Motor neuron (in vitro differentiated cells): ENCODE measurements around the gene ENOX1. TPM values are rescaled to one million over a fixed set of nuclear protein-coding genes. Genes with fewer than 3 reads are reported as not detected.

Experiments used
- ATAC-seq, 8 experiments: fragments of 200-7000 bp; cut with Tn5 transposase; replicated peaks in 6 of 8; 2 replicates each; pipeline ENCODE4 v1.8.0; 2021; ENCODE audit warnings: mild to moderate bottlenecking in 8 of 8, moderate library complexity in 8 of 8
- H3K27ac ChIP-seq, 2 donors: fragments of 250-450 bp; sonication (Bioruptor Pico); 2 replicates each; pipeline ENCODE4 v1.9.0; 2021; ENCODE audit warnings: antibody characterized with exemption in 2 of 2, mild to moderate bottlenecking in 2 of 2, moderate library complexity in 1 of 2
- H3K4me1 ChIP-seq, 2 donors: fragments of 250-450 bp; sonication (Bioruptor Pico); replicated peaks in 1 of 2; 2 replicates each; pipeline ENCODE4 v1.6.1; 2021; ENCODE audit warnings: antibody characterized with exemption in 2 of 2, mild to moderate bottlenecking in 2 of 2, moderate library complexity in 1 of 2
- H3K4me3 ChIP-seq, 5 donors: fragments of 250-450 bp; sonication (Bioruptor Pico); 2 replicates each; pipeline ENCODE4 v1.9.0; 2021; ENCODE audit warnings: antibody characterized with exemption in 5 of 5, mild to moderate bottlenecking in 5 of 5, moderate library complexity in 4 of 5
- WGBS, 10 experiments: fragments of 450-650 bp; shearing (Covaris generic); methylation state at CpG; one replicate each; pipeline ENCODE4 v1.0.0; 2022; 5-methylcytosine and 5-hydroxymethylcytosine counted together
- in situ Hi-C, 9 experiments: fragments of 400-800 bp; cut with MboI; loops; one replicate each; pipeline ENCODE4 v1.15.0; 2021; ENCODE audit warnings: low sequenced_read_pairs in 9 of 9, low pct_unique_long_range_greater_than_20kb in 2 of 9; ENCODE audit not compliant: unreplicated experiment in 9 of 9
- total RNA-seq, 8 experiments: library from RNA; unstranded; fragments of 300-600 nt; gene quantifications; 2 replicates each; pipeline versions ENCODE4 v1.2.3 to v1.2.4, GENCODE V29; 2022

Gene ENOX1
- total RNA-seq, 8 experiments from 2014 or later: 5.6 to 19.0 (median 11.8) TPM

- no peak overlapping the region for H3K27ac ChIP-seq
- WGBS, 10 experiments: 0 to 100% (median 100%) methylated on average over 1 of the region's 1 CpG; no CpG with 5 or more reads in 3 of the 10 experiments
- in situ Hi-C loops: no loop called here
- H3K4me3 ChIP-seq: no peak overlapping the region
- peak in 3 of 8 experiments; percentile 30 to 79 (median 56) for ATAC-seq
- H3K4me1 ChIP-seq: peaks cover 25 to 26% of the 10 kb centered on the region in 2 donors
Observed at GRCh38 chr13:43653395-43653794, 133.4 kb downstream of the ENOX1 start.

DNA sequence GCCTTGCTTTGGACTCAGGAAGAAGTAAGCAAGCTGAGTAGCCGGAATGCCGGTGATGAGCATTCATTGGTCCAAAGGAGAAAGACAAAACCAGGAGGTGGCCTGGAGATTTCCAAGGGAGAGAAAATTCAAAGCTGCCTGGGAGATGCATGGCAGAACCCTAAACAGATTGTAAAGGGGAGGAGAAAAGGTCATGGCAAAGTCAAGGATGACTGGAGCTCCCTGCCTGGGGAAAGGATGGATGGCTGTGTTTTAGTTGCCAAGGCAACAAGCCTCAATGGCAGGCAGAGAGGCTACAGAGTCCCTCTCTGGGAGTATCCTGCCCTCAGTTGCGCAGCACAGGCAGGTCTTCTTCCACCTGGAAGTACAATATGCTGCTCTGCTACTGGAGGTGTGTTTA is 134.0 kb downstream of the ENOX1 start:
- Histone ChIP-seq H3K4me1 (peaks cover 32% of the 10 kb centered on the region in 2 donors), H3K4me3 (no peak overlapping the region), H3K27ac (no peak overlapping the region)
- 24 to 100% (median 63%) methylated on average over 1 to 3 of the region's 3 CpGs; no CpG with 5 or more reads in 4 of the 10 experiments for WGBS, 10 experiments
- ATAC-seq: peak; percentile 35 to 86 (median 70)
- in situ Hi-C loops: no loop called here

DNA sequence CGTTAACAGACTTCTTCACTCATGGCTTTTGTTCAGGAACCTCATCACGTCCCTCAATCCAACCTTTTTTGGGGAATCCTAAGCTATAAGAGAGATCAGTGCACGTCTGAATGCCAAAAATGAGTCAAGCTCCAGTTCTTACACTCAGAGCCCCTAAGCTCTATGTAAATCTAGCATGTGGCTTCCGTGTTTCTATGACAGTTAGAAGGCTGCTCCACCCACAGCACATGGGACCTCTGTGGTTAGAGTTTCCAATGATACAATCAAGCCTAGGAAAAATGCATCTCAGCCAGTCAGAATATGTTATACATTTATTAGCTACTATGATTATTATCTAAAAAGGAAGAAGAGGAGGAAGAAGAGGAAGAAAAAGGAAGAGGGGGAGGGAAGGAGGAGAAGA is 135.9 kb downstream of the ENOX1 start:
- in situ Hi-C loops: no loop called here
- Histone ChIP-seq H3K27ac (no peak overlapping the region), H3K4me3 (no peak overlapping the region), H3K4me1 (peaks cover 34 to 36% of the 10 kb centered on the region in 2 donors)
- whole genome bisulfite sequencing, 10 experiments: 0 to 100% (median 75%) methylated on average over 1 to 4 of the region's 4 CpGs; no CpG with 5 or more reads in 4 of the 10 experiments
- ATAC-seq: peak in 3 of 8 experiments; percentile 44 to 86 (median 60)

DNA sequence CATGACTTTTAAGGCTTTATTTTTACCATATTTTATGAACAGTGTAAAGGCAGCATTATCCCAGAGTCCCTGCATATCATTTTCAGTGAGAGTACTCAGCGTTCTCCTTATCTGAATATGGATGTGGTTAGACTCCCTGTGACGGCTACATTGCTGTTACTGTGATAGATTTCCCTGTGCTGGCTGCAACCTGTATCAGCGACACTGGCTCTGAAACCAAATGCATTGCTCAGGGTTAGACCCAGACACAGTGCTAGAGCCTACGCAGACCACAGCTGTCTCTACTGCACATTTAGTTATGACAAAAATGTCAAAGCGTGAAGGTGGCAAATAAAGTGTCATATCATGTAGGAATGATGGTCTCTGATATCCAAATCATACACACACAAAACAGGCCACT is 138.0 kb downstream of the ENOX1 start:
- peak overlapping the region in 1 of 2 donors; percentile 0 for H3K27ac ChIP-seq
- H3K4me3 ChIP-seq: no peak overlapping the region
- ATAC-seq: peak in 5 of 8 experiments; percentile 96 to 99 (median 98)
- in situ Hi-C loops: no loop called here
- peaks cover 34 to 36% of the 10 kb centered on the region in 2 donors for H3K4me1 ChIP-seq
- WGBS, 10 experiments: 33 to 74% (median 57%) methylated on average over 1 to 5 of the region's 5 CpGs; no CpG with 5 or more reads in 2 of the 10 experiments

- H3K27ac ChIP-seq: no peak overlapping the region
- peaks cover 26 to 27% of the 10 kb centered on the region in 2 donors for H3K4me1 ChIP-seq
- no peak overlapping the region for H3K4me3 ChIP-seq
- ATAC-seq: no peak
- 50 to 100% (median 76%) methylated on average over 1 to 2 of the region's 2 CpGs; no CpG with 5 or more reads in 6 of the 10 experiments for WGBS, 10 experiments
- in situ Hi-C loops: no loop called here
Observed at GRCh38 chr13:43647471-43647870, 139.3 kb downstream of the ENOX1 start.

DNA sequence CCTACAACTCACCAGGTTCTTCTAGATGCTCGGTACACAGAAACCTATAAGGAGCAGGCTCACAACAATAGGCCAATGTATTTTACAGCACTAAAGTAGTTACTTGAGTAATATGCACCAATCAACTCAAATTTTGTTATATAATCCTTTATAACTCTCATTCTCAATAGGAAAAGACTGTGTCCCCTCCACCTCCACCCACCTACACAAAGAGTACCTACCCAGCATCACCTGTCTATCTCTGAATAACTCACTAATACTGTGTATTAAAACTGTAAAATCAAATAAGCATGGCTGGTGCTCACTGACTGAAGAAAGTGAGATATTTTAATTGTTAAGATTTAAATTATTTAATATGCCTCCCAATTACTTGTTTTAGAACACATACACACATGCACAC is 146.3 kb downstream of the ENOX1 start:
- WGBS, 10 experiments: 17 to 100% (median 100%) methylated on average over 1 of the region's 1 CpG; no CpG with 5 or more reads in 3 of the 10 experiments
- Histone ChIP-seq H3K27ac (no peak overlapping the region), H3K4me3 (no peak overlapping the region), H3K4me1 (no peaks in the 10 kb centered on the region)
- in situ Hi-C loops: no loop called here
- ATAC-seq: no peak

DNA sequence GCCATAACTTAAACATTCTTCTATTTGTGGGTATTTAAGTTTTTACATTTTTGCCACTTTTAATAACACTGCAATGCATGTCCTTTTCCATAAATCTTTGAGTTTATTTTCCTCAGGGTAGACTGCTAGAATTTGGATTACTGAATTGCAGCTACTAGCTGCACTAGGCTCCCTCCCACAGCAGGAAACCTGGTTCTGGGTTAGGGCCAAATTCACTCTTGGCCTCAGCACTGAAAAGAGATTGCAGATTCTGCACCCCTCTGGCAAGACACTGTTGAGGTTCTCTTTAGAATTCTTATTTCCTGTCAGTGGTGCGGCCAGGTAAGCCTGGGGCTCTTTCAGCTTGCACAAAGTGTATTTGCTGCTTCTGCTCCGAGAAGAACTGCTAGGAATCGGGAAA is 155.7 kb downstream of the ENOX1 start:
- in situ Hi-C loops: no loop called here
- H3K4me1 ChIP-seq: no peaks in the 10 kb centered on the region
- WGBS, 10 experiments: 38 to 100% (median 91%) methylated on average over 1 to 3 of the region's 3 CpGs; no CpG with 5 or more reads in 2 of the 10 experiments

GRCh38 chr13:43629691-43630480 is 156.9 kb downstream of the ENOX1 start:
- Histone ChIP-seq H3K4me1 (no peaks in the 10 kb centered on the region), H3K4me3 (no peak overlapping the region), H3K27ac (no peak overlapping the region)
- in situ Hi-C loops: no loop called here
- 77 to 100% (median 93%) methylated on average over 1 to 3 of the region's 3 CpGs; no CpG with 5 or more reads in 3 of the 10 experiments for WGBS, 10 experiments
- no peak for ATAC-seq

More for the DNA sequence above, 155.7 kb downstream of the ENOX1 start:
- Histone ChIP-seq H3K27ac (no peak overlapping the region), H3K4me3 (no peak overlapping the region)
- ATAC-seq: no peak

DNA sequence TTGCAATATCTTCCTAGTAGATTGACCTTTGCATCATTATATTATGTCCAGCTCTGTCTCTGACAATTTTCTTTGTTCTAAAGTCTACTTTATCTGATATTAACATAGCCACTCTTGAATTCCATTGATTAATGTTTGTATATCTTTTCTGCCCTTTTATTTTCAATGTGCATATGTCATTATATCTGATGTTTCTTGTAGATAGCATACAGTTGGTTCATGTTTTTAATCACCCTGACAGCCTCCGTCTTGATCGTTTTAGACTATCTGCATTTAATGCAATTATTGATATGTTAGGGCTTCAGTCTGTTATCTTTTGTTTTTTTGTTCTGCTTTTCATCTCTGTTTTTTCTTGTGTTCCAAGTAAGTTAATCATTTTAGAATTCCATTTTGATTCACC is 159.8 kb downstream of the ENOX1 start:
- in situ Hi-C loops: no loop called here
- 60 to 100% (median 100%) methylated on average over 2 of the region's 2 CpGs; no CpG with 5 or more reads in 1 of the 10 experiments for WGBS, 10 experiments
- no peak for ATAC-seq
- no peak overlapping the region for H3K4me3 ChIP-seq
- H3K27ac ChIP-seq: no peak overlapping the region
- no peaks in the 10 kb centered on the region for H3K4me1 ChIP-seq

DNA sequence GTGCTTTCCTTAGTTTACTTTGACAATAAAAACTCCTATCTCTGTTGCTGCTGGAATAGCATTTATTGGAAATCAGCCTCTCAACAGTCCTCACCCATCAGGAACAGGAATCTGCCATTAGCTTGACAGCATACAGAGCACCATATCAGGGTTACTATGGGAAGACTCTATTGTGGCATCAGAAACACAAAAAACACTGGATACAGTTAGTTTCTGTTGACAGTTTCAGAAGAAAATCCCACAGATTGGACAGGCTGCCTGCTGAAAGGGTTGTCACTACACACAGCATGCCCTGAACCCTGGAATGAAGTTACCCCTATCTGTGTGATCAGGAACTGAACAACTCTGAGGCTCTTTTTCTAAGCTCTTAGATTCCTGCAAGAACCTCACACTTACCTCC is 172.7 kb downstream of the ENOX1 start:
- in situ Hi-C loops: no loop called here
- peak in 1 of 8 experiments; percentile 23 for ATAC-seq
- Histone ChIP-seq H3K4me1 (no peaks in the 10 kb centered on the region), H3K4me3 (no peak overlapping the region), H3K27ac (no peak overlapping the region)

GRCh38 chr13:43611281-43612273 is 175.2 kb downstream of the ENOX1 start:
- in situ Hi-C loops: no loop called here
- no peak overlapping the region for H3K4me3 ChIP-seq
- no peak for ATAC-seq
- no peaks in the 10 kb centered on the region for H3K4me1 ChIP-seq
- 71 to 96% (median 81%) methylated on average over 2 to 3 of the region's 3 CpGs; no CpG with 5 or more reads in 4 of the 10 experiments for WGBS, 10 experiments
- H3K27ac ChIP-seq: no peak overlapping the region

DNA sequence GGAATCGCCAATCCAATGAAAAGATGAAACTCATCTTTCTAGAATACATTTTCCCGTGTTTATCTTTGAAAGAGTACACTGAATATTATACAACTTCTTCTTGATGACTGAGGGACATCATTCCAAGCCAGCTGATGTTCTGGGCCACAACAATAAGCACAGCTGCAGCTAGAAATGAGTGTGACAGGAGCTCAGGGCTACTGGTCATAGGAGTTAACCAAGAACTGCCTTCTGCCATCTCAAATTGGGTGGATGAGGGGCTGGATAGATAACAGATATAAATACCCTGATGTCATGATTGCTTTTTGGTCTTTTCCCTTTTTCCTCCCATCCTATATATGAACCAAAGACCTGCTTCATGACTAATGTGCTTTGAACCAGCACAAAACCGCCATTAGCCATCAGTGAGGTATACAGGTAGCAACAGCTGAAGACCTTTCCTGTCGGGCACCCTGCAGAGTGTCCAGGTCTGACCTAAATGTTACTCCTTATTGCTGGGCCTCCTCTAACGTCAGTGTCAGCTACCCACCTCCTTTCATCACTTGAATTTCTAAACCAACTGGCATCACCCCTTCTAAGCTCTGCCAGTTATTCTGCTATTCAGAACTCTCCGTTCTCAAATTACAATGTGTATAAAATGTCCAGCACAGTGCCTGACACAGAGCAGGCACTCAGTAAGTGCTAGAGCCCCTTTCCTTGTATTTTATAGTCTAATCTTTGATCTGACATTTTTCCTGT is 178.2 kb downstream of the ENOX1 start:
- in situ Hi-C loops: no loop called here
- 52 to 95% (median 83%) methylated on average over 2 to 5 of the region's 6 CpGs; no CpG with 5 or more reads in 1 of the 10 experiments for WGBS, 10 experiments
- no peak for ATAC-seq
- H3K4me3 ChIP-seq: no peak overlapping the region
- H3K4me1 ChIP-seq: no peaks in the 10 kb centered on the region
- no peak overlapping the region for H3K27ac ChIP-seq
